Measurements from ENCODE around the gene H6PD.

DNA sequence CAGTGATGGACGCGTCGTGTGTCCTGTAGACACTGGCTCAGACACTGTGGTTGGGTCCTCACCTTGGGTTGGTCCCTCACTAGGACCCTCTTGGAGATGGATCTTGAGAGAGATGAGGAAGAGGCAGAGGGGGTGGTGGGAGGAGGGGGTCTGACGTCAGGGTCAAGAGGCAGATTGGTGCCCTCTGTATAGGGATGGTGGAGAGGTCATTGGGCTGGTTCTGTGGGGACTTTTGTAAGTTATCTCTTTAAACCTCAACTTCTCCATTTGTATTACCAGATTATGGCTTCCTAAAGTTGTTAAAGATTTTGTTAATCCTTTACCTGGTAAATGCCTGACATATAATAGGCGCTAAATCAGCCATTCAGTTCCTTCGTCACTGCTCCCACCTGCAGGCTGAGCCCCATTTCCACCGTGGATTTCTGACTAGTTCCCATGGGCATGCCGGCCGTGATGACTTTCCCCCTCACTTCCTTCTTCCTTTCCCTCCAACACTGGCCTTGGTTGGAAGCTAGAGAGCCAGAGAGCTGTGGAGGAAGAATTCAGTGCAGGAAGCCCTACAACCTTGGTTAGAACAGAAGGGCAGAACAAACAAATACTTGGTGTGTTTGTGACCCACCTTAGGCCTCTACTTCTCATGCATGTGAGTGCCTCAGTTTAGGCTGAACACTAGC is 8.6 kb downstream of the H6PD start:
- TF ChIP-seq EP300 (IDR thresholded peaks at IDR 0.05; ENCODE audit: borderline replicate concordance), result no peak
- TF ChIP-seq, protein P1, sequence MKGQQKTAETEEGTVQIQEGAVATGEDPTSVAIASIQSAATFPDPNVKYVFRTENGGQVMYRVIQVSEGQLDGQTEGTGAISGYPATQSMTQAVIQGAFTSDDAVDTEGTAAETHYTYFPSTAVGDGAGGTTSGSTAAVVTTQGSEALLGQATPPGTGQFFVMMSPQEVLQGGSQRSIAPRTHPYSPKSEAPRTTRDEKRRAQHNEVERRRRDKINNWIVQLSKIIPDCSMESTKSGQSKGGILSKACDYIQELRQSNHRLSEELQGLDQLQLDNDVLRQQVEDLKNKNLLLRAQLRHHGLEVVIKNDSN (IDR thresholded peaks at IDR 0.05), result no peak

All from Ishikawa (cell line).